GM18873 (cell line): ENCODE results near the gene EPS8L3.

Experiments used
- ATAC-seq: cut with Tn5 transposase; IDR thresholded peaks from one replicate; pipeline ENCODE4 v1.9.1; 2021; ENCODE audit warnings: mild to moderate bottlenecking, moderate library complexity, moderate number of reproducible peaks; ENCODE audit not compliant: unreplicated experiment, low FRiP score

EPS8L3 gene

DNA sequence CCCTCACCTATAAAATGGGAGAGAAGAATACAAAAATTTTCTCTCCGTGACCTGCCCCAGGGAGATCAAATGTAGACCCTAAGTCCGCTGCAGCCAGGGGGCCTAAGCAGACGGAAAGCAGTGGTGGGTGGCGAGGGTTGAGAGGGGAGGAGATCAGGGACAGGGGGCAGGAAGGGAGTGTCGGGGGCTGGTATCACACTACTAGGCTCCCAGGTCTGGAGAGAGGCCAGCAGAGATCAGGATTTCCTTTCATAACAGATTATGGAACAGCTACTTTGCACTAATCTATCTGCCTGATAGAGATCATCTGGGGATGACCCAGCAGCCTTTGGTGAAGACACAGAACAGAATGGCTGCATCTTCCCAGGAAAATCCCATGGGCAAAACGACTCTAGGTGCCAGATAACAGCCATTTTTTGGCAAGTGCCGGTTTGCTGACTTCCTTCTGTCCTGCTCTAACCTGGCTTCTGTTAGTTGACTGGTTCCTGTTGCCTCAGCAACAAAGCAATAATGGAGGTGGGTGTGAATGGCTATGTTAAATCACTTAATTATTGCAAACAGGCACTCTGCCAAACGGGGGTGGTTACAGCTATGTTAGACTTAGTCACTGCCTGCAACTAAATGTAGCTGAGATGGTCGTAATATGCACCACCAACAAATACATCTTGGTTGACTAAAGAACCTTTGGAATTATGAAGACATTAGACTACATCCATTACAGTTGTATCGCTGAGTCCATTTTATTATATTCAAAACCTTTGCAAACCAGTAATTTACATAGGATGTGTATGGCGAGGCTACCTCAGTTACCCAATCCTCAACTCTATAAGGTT, 30.0 kb upstream of the EPS8L3 start:
- ATAC-seq, result no peak

DNA sequence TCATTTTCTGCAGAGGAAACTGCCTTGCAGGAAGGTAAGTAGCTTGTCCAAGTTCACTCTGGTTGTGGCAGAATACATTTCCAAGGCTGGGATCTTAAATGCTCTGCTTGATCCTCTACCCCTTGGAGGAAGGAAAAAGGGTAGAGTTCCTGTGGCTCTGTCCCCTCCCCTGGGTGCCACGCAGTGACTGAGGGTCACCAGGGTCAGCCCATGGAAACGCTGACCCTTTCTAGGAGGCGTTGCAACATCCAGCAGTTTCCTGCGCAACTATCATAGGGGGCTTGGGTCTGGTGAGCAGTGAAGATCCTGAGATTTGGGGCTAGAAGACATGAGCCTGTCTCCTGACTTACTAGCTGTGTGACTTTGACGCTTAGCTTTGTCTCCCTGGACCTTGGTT, 29.4 kb upstream of the EPS8L3 start:
- no peak for ATAC-seq

DNA sequence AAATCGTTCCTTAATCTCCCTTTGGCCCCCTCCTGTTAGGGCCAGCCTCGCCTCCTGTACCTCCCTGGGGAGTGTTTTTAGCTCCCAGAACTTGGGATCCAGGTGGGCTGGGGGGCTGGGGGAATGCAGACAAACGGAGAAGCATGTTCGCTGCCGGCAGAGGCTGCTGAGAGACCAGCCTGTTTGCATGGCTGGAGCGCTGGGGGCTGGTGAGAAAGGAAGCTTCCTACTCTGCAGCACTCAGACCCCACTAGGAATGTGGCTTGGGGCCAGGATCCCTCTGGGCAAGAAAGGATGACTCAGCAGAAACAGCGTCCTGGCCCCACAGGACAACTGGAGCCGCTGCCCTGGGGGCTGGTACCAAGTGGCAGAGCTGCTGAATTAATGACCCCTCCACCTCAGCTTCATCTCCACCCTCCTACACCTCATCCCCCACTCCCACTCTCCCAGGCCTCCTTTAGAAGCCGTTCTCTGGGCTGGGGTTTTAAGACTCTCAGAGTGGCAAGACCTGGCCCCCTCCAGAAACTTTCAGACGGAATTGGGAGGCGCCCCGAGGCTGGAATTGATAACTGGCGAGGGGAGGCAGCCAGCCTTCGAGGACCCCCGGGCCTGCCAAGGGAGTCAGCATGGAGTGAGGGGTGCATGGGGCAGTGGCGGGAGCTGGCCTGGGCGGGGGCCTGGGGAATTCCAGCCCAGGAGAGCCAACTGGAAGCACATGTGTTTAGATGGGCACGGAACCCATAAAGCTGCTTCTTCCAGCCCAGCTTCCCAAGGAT, 28.5 kb upstream of the EPS8L3 start:
- no peak for ATAC-seq

DNA sequence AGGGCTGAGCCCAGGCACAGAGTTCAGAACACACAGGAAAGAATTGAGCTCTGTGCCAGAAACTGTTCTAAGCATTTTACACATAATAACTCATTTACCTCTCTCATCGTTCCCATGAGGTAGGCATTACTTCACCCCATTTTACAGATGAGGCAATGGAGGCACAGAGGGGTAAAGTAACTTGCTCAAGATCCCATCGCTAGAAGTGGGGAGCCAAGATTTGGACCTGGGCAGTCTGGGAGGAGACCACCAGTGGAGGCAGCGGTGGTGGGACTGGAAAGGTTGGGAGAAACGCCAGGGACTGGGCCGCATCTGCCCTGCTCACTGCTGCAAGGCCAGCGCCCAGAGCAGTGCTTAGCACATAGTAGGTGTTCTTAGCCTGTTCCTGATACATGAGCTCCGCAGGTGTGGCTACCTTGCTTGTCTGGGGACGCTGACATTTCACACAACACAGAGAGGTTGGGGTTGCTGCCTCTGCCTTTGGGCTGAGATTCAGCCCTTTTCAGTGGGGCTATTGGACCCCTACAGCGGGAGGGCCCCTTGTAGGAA, 27.8 kb upstream of the EPS8L3 start:
- ATAC-seq, result no peak

DNA sequence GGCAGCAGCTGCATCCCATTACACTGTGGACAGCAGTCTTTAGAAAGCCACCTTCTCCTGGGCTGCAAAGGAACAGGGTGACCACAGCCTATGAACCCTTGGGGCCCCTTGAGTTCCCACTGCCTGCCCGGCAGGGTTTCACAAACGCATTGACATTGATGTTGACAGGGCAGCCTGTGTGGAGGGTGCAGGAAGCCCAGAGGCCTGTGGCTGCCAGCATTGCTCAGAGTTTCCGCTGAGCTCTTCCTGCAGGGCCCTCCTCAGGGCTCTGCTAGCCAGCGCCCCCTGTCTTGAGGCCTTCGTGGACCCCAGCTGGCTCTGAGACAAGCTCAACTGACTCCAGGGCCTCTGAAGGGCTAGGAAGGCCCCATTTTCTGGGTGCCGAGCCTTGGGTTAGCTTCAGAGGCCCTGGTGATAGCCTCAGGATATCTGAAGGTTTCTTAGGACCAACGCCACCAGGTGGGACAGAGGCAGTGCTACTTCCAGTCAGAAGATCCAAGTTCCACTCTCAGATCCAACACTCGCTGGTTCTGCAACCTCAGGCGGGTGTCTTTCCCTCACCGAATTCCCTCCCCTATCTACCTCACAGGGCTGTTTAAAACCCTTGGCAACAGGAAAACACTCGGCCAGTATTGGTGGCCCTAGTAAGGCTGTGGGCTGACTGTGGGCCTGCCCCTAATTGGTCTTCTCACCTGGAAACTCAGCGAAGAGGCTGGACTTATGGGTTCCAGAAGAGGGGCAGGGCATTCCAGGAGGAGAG, 27.2 kb upstream of the EPS8L3 start:
- ATAC-seq, result peak; percentile 53

DNA sequence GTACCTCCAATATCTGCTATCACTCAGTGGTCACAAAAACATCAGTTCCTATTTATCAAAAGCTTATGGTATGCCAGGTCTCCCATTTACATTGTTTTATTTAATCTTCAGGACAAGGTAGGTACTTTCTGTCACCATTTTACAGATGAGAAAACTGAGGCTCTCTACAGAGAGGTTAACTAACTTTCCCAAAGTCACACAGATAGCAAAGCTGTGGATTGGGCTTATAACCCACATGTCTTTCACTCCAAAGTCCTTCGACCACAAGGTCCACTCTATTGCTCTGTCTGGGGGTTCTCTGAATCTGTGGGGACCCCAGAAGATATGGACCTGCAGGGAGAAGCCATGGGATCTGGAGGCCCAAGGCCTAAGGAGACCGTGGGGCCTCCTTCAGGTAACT, 26.6 kb upstream of the EPS8L3 start:
- no peak for ATAC-seq

DNA sequence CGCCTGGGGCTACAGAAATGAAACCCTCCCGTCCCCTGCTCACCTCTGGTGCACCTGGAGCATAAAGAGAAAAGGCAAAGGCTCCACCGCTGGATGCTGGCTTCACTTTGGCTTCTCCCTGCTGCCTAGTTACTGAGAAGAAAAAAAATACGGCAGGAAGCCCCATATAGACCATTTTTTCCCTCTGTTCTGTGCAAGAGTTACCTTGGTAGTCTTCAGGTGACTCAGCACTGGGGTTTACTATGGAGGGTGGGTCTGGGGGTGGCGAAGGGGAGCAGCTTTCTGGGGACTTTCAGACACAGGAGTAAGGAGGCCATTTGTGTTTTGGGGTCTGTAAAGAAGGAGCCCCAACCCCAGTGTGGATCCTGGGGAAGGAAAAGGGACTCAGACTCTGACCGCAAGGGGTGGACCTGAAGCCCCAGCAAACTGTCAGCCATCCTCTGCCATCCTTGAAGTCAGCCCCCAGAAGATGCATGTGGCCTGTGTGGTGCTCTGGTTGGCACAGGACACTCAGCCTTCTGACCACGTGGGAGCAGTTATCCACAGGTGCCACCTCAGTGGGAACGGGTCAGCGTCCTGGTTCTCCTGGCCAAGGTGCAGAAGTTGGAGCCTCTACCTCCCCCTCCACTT, 25.9 kb upstream of the EPS8L3 start:
- ATAC-seq, result no peak

DNA sequence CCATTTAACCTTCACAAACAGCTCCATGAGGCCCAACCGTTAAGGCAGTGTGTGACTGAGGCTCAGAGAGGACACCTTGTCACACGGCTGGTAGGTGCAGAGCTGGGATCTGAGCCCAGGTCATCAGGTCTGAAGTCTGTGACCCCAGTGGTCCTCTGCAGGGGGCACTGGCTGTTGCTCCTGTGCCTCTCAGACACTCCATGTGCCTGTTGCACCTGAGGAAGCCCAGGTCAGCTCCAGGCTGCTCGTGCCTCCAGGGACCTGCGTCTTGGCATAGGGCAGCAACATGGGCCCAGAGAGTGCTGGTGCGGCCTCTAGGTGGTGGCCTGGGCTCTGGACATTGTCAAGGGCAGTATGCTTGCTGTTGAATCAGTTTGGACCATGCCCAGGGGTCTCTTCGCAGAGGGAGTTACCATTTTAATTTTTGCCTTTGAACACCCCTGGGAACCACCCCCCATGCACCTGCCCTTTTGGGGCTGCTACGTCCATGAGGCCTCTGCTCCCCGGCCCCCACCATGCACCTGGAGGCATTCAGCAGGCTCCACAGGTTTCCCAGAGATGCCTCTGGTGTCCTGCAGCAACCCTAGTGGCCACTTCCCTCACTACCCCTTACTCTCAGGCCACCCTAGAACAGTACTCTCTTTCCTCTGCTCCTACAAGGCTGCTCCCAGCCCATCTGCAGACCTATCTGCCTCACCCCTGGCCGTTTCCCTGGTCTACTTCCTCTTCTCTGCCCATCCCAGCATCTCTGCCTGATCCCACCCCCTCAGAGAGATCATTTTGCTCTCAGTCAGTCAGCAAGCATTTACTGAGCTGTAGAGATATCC, 25.2 kb upstream of the EPS8L3 start:
- no peak for ATAC-seq

DNA sequence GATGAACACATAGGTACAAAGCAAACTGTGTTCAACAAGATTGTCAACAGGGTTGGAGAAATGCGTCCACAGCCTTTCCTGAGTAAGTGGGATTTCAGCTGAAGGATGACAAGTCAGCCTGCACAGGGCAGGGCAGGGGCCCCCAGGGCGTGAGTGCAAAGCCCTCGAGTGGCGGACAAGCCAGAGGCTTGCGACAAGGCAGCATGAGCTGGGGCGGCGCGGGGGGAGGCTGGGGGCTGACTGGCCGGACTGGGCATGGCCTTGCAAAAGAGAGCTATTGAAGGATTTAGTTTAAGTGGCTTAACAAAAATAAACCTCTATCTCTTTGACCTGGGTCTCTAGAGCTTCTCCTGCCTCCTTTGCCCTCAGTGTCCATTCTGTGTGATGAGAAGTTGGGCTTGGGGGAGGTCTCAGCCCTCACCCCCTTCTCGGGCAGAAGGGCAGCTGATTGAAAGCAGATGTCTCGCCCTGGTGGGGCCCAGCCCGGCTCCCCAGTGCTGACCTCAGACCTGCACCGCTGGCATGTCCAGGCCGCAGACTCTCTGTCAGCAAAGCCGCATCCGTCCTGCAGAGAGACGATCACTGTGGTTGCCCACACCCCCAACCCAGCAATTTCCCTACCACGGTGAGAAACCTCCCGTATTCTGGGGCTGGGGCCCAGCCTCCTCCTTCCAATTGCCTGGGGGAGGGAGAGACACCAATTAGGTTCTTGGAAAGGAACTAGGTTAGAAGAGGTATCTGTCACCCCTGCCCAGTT, 24.3 kb upstream of the EPS8L3 start:
- no peak for ATAC-seq

DNA sequence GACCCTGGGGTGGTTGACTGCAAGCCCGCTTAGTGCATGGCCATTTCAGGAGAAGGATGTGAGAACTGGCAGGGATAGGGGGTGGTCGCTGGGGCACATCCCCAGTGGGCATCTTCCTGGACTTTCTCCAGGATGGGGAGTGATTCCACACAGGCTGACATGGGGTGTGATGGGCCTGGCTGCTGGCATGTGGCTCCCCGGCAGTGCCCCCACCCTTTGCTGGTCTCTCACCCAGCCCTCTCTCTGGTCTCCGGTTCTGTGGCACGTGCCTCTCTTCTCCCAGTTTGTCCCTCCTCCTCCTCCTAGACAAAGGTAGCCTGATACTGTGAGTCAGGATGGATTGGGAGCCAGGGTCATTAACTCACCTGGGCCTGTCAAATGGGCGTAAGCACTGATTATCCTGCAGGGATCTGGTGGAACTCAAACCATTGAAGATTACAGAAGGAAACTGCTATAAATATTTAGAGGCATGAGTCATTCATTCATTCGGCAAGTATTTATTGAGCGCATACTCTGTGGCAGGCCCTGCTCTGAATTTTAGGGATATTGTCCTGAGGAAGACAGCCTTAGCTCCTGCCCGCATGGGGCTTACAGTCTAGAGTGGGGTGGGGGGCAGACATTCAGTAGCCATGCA, 23.6 kb upstream of the EPS8L3 start:
- no peak for ATAC-seq

DNA sequence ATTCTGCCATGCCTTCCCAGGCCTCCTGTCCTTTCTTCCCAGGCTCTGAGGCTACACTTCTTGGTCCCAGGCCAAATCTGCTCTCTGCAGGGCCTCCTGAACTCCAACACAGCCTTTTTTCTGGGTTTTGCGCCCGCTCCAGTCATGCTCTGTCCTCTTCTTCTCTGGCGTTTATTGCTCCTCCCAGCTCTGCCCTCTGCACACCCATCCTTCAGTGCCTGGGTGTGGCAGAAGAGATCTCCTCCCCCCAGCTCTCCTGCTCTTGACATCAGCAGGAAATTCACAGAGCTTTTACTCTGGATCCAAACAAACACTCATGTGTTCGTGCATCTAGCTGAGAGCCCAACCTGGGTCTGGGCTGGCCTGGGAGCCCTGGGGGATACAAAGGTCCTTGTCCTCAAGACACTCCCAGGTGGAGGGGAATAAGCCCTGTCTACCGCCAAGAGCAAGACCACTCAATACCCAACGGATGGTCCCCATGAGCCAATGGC, 22.9 kb upstream of the EPS8L3 start:
- ATAC-seq, result no peak

DNA sequence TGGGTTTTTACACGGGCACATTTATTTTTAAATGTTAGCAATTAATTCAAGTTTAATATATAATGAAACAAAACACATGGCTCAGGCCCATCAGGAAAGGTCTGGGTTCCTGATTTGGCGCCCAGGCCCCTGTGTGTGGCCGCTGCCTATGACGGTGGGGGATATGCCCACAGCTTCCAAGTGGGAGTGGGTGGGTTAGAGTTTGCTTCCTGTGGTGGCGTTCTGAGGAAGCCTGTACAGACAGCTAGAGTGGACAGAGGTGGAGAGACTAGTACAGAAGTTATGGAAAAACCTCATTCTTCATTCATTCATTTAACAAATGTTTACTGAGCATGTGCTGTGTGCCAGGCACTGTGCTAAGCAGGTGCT, 22.4 kb upstream of the EPS8L3 start:
- ATAC-seq, result no peak

DNA sequence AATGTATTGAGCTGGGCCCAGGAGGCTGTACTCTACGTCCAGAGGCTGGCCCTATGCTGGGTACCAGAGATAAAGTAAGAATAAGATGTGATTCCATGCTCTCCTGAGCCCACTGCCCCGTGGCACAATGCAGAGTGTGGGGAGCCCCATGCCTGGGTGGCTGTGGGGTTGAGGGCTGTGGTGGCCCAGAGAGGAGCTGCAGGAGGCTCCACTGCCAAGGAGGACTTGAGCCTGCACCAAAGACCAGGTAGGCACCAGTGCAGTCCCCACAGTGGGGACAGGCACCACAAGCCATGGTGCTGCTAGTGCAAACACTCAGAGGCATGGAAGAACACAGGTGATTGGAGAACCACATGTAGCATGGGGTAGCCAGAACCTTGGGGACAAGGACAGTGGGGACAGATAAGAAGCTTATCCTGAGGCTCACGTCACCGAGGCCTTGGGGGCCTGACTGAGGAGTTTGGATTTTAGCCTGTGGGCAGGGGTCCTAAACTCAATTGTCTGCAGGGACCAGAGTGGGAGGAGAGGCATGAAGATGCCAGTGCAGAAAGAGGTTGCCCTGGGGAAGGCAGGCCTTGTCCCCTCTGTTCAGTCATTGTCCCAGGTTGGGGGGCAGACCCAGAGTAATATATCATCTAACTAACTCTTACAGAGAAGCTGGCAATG, 21.9 kb upstream of the EPS8L3 start:
- no peak for ATAC-seq

DNA sequence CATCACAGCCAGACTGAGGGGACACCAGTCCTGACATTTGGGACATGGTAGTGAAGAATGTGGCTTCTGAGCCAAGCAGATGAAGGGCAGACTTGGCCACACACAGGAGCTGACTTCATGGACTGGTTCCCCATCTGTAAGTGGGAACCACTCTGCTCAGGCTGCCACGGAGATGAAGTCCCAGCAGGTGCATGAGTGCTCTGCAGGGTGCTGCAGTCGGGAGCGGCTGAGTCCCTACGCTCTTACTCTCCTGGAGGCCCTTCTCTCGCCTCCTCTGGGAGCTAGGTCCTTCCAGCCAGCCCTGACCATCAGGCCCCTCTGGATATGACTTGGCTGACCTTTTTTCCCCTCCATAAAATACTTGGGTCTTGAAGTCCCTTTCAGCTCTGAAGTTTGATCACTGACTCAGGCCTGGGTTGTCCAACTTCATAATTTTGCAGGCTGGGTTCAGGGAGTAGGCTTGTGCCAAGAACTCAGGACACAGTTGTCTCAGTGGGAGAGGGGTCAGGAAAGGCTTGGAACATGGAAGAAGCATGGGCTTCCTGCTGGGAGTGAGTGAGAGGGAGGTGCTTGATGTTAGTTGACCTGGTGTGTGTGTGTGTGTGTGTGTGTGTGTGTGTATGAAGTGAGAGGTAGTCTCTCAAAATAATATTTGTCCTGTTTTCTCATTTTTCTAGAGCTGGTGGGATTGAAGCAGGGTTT, 21.0 kb upstream of the EPS8L3 start:
- ATAC-seq, result no peak

DNA sequence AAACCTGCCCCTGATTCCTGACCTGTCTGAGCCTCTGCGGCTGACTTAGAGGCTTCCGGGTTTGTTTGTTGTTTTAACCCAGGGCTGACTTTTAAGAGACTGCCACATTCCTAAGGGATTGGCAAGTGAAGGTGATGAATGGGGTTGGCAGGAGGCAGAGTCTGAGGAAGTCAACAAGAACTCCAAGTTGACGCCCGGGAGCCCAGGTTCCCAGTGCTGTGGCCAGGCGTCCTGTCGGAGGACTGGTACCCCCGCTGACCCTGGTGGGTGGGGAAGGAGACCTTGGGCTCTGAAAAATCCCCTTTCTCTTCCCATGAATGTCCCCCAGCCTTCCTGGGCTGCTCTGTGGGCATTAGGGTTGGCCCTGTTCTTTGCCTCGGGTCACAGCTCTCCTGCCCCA, 19.7 kb upstream of the EPS8L3 start:
- ATAC-seq, result no peak

DNA sequence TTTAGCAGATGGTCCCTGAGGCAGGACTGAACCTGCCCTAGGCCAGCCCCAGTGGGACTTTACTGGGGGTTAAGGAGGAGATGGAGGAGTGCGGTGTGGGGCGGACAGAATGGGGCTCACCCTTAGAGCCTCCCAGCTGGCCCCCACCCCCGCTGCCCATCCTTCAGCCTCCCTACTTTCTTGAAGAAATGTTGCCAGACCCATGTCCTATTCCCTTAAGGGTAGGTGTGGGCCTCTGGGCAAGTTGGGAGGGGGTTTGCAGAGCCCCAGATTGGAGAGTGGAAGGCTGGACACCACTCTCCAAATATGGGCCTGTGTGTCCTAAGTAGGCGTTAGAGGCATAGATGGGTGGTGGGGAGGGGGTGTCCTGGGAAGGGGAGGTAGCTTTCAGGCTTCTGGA, 19.2 kb upstream of the EPS8L3 start:
- ATAC-seq, result no peak

DNA sequence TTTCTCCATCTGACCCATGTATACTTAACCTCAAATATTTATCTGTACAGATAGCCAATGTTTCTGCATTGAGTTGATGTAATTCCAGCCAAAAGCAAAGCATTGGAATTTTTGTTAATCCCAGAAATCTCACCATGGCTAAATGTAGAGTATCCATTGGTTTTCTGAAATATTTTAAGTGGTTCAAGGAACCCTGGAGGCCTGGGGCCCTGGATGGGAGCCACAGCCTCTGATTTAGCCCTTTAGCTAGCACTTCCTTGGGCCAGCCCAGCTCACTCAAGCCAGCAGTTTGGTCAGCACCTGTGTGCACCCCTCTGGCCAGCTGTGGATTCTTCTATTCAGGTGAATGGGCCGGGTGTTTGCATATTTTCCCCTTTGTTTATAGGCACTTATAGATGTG, 18.8 kb upstream of the EPS8L3 start:
- ATAC-seq, result no peak
